Activated naive CD8-positive, alpha-beta T cell treated with anti-CD3 and anti-CD28 coated beads for 36 hours (primary cell): ENCODE results near the gene TRIM10. TPM values are rescaled to one million over a fixed set of nuclear protein-coding genes. Genes with fewer than 3 reads are reported as not detected.
"Not testable (repeated sequence)": the region's sequence is repeated elsewhere in the genome, so short reads cannot be mapped to it uniquely, and the experiment has no call there.

Experiments used
- DNase-seq: peaks from one replicate; pipeline ENCODE4 v3.0.0; 2021
- H3K27ac Mint-ChIP-seq: one replicate; pipeline ENCODE4 v1.8.0; 2022; ENCODE audit warnings: mild to moderate bottlenecking, moderate library complexity, mixed read lengths
- H3K27me3 Mint-ChIP-seq: one replicate; pipeline ENCODE4 v1.8.0; 2022; ENCODE audit warnings: mild to moderate bottlenecking, mixed read lengths
- H3K36me3 Mint-ChIP-seq: one replicate; pipeline ENCODE4 v1.8.0; 2021; ENCODE audit warnings: mild to moderate bottlenecking, mixed read lengths
- H3K4me1 Mint-ChIP-seq: one replicate; pipeline ENCODE4 v1.8.0; 2021; ENCODE audit warnings: mixed read lengths
- H3K4me3 Mint-ChIP-seq: one replicate; pipeline ENCODE4 v1.8.0; 2022; ENCODE audit warnings: mild to moderate bottlenecking, moderate library complexity, mixed read lengths
- H3K9me3 Mint-ChIP-seq: one replicate; pipeline ENCODE4 v1.8.0; 2022; ENCODE audit warnings: mixed read lengths
- total RNA-seq, 2 experiments: library from RNA; stranded (reverse); gene quantifications; one replicate each; pipeline ENCODE4 v1.2.3, GENCODE V29; 2021

The TRIM10 gene
- total RNA-seq, 2 experiments from 2014 or later, result not detected

DNA sequence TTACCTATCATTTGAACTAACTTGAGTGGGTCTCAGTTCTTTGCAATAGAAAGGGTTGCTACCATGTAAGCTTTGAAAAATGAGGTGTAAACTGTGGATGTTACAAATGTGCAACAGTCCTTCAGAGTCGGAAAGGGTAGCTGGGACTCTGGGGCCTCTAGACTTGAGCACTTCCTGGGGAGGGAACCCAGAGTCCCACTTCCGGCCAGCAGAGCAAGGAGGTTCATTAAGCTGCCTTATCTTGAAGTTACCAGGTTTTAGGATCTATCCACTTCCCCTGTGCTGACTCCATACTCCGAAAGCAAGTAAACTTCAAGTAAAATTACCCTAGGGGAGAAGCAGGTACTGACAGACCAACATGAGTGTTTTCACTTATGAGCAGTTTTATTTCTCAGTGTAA, 9.4 kb downstream of the TRIM10 start:
- no peak for DNase-seq
- H3K36me3 Mint-ChIP-seq, result no peaks in the 10 kb centered on the region
- no peak overlapping the region for H3K27ac Mint-ChIP-seq
- no peaks in the 10 kb centered on the region for H3K4me1 Mint-ChIP-seq
- H3K9me3 Mint-ChIP-seq, result no peaks in the 10 kb centered on the region
- H3K27me3 Mint-ChIP-seq, result peaks cover 43% of the 10 kb centered on the region
- no peak overlapping the region for H3K4me3 Mint-ChIP-seq

DNA sequence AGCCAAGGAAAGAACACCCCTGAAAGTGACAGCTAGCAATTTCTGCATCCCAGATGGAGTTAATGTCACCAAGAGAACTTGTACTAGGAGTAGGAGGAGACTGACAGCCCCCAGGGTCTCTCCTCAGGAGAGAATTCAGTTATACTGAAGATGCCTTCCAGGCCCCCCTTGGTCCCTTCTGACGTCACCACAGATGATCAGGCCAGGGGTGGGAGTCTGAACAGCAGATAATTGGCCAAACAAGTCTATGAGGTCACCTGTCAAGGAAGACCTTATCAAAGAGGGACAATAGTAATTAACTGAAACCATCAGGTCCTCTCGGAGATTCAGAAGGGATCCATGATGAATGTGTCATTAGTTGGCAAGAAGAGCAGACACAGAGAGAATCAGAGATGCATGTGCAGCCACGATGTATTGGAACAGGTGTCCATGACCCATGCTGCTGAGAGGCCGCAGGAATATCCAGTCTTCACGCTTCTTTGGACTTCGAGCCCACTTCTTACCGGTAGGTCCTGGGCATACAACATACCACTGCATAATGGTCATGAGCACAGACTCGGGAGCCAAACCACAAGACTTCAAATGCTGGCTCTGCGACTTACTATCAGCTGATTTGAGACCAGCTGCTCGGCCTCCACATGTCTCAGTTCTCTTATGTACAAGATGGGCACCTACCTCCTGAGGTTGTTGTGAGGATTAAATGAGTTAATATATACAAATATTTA, 10.2 kb downstream of the TRIM10 start:
- Mint-ChIP-seq H3K27ac (no peak overlapping the region), H3K27me3 (peaks cover 38% of the 10 kb centered on the region), H3K4me3 (no peak overlapping the region), H3K4me1 (no peaks in the 10 kb centered on the region), H3K9me3 (no peaks in the 10 kb centered on the region), H3K36me3 (no peaks in the 10 kb centered on the region)
- no peak for DNase-seq

DNA sequence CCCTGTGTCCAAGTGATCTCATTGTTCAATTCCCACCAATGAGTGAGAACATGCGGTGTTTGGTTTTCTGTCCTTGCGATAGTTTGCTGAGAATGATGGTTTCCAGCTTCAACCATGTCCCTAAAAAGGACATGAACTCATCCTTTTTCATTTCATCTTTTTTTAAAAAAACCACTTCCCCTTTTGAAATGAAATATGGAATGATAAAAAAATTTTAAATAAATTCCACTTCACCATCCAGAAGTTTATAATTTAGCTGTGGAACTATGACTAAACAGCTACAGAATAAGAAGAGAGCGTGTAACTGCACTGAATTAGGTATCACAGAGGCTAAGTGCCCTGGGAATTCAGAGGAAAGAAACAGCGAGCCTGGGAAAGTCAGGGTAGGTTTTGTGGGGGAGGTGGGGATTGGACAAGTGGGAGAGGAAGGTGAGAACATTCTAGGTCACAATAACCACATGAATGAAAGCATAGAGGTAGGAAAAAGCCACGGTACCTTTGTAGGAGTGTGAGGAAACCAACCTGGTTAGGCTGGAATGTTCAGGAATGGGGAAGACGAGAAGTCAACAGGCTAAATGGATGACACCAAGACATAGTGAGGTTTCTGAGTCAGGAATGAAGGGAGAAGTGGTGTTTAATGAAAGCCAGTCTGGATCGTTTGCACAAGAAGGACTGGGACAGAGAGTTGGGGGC, 11.0 kb downstream of the TRIM10 start:
- no peaks in the 10 kb centered on the region for H3K4me1 Mint-ChIP-seq
- no peak for DNase-seq
- H3K36me3 Mint-ChIP-seq, result no peaks in the 10 kb centered on the region
- no peak overlapping the region for H3K4me3 Mint-ChIP-seq
- H3K27me3 Mint-ChIP-seq, result peaks cover 37% of the 10 kb centered on the region
- H3K27ac Mint-ChIP-seq, result no peak overlapping the region
- H3K9me3 Mint-ChIP-seq, result no peaks in the 10 kb centered on the region

DNA sequence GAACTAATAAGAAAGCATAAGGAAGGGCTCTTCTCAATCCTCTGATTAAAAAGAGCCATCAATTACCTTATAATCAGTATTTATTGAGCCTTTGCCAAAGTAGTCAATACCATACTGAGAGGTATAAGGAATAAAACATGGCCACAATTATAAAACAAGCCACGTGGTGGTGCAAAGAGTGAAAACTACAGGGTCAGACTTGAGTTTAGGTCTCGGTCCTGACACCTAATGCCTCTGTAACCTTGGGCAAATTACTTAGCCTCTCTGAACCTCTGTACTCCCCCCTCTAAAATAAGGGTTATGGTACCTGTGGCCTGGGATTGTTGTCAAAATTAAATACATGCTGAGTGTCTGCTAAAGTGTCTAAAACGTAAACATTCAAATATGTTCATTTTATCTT, 11.8 kb downstream of the TRIM10 start:
- Mint-ChIP-seq H3K27me3 (peaks cover 39% of the 10 kb centered on the region), H3K4me1 (no peaks in the 10 kb centered on the region), H3K9me3 (no peaks in the 10 kb centered on the region), H3K4me3 (no peak overlapping the region), H3K36me3 (no peaks in the 10 kb centered on the region), H3K27ac (no peak overlapping the region)
- no peak for DNase-seq

DNA sequence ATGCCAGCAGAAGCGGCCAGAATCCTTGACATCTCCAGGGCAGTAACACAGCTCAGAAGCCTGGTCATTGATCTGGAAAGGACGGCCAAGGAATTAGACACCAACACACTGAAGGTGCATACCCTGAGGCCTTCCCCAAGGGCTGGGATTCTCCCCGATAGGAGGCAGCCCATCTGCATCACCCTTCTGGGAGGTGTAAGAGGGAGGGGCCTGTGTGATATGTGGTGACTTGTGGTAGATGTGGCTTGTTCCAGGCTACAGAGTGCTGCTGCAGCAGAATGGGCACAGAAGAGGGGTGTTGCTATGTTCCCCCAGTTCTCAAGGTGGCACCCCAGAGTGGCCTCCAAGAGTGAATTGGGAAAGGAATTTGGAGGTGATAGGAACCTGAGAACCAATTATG, 13.9 kb downstream of the TRIM10 start:
- Mint-ChIP-seq H3K27ac (no peak overlapping the region), H3K4me1 (no peaks in the 10 kb centered on the region), H3K9me3 (no peaks in the 10 kb centered on the region), H3K36me3 (no peaks in the 10 kb centered on the region), H3K27me3 (peaks cover 51% of the 10 kb centered on the region), H3K4me3 (no peak overlapping the region)
- no peak for DNase-seq

DNA sequence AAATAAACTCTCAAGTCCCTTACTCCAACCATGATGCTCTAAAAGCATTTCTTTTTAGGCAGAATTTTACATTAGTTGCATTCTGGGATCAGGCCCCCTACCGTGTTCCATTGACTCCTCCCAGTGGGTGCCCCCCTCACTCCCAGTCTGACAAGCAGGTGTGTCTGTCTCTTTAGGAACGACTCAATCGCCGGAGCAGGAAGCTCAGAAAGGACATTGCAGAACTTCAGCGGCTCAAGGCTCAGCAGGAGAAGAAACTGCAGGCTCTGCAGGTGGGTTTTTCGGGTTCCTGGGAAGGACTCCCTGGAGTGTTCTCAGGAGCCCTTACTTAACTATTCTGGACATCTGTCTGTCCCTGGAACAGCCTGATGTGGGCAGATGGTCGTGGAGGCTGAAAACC, 15.2 kb downstream of the TRIM10 start:
- H3K27ac Mint-ChIP-seq, result no peak overlapping the region

DNA sequence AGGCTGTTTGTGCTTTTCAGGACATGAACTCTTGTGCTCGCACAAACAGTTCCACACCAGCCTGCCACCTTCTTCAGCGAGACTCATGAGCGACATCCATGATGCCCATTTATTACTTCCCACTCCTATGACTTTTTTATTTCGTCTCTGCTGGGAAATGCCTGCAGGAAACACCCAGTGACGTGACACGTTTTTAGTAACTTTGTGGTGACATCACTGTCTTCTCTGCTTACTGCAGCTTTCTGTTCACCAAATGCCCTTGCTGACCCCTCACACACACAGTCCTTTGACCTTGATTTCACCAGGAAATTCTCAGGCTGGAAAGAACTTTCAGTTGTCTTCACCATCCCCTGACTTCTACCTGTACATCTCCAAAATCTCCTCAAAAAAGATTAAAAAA, 16.2 kb downstream of the TRIM10 start:
- Mint-ChIP-seq H3K9me3 (no peaks in the 10 kb centered on the region), H3K36me3 (no peaks in the 10 kb centered on the region), H3K4me3 (no peak overlapping the region), H3K27ac (no peak overlapping the region), H3K4me1 (no peaks in the 10 kb centered on the region), H3K27me3 (peaks cover 60% of the 10 kb centered on the region)
- DNase-seq, result no peak

More for the DNA sequence above, 15.2 kb downstream of the TRIM10 start:
- Mint-ChIP-seq H3K27me3 (peaks cover 59% of the 10 kb centered on the region), H3K9me3 (no peaks in the 10 kb centered on the region), H3K36me3 (no peaks in the 10 kb centered on the region), H3K4me3 (no peak overlapping the region), H3K4me1 (no peaks in the 10 kb centered on the region)
- DNase-seq, result no peak

DNA sequence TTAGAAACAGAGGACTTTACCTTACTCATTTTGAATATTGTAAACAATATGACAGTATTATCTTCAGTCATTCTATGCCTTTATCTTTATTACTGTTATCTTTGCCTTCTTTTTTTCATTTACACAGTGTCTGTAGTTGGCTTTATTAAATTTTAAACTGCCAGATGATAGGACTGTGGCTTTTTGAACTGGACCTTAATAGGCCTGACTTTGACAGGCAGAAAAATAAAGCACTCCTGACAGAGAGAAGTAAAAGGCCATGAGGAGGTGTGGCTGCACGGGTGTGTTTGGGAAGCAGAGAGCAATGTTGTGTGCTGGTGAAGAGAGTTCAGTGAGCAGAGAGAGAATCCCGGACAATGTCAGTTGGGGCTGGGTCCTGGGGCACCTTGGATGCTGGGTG, 17.2 kb downstream of the TRIM10 start:
- no peak overlapping the region for H3K4me3 Mint-ChIP-seq
- H3K36me3 Mint-ChIP-seq, result no peaks in the 10 kb centered on the region
- no peaks in the 10 kb centered on the region for H3K4me1 Mint-ChIP-seq
- no peak overlapping the region for H3K27ac Mint-ChIP-seq
- no peaks in the 10 kb centered on the region for H3K9me3 Mint-ChIP-seq
- peaks cover 64% of the 10 kb centered on the region for H3K27me3 Mint-ChIP-seq
- DNase-seq, result no peak

DNA sequence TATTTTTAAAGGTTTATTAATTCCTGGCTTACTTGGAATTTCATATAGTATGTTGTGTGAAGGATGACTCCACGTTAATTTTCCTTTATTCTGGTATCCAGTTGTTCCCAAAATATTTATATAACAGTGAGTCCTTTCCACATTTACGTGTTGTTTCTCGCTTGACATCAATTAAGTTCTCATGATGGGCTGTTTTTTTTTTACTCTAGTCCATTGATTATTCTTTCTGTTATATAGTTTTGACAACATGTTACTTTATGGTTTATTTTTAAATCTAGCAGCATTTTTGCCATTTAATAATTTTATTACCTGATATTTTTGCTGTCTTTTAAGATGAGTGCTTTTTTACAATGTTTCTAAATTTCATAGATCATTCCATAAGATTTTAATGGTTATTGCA, 18.3 kb downstream of the TRIM10 start:
- DNase-seq, result no peak
- Mint-ChIP-seq H3K36me3 (no peaks in the 10 kb centered on the region), H3K4me1 (no peaks in the 10 kb centered on the region), H3K9me3 (no peaks in the 10 kb centered on the region), H3K4me3 (no peak overlapping the region), H3K27me3 (peaks cover 60% of the 10 kb centered on the region), H3K27ac (no peak overlapping the region)

DNA sequence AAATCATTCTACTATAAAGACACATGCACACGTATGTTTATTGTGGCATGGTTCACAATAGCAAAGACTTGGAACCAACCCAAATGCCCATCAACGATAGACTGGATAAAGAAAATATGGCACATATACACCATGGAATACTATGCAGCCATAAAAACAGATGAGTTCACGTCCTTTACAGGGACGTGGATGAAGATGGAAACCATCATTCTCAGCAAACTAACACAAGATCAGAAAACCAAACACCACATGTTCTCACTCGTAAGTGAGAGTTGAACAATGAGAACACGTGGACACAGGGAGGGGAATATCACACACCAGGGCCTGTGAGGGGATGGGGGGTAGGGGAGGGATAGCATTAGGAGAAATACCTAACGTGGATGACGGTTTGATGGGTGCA, 20.8 kb downstream of the TRIM10 start:
- not testable (repeated sequence) for H3K4me3 Mint-ChIP-seq, DNase-seq, H3K9me3 Mint-ChIP-seq, H3K36me3 Mint-ChIP-seq, H3K4me1 Mint-ChIP-seq, H3K27ac Mint-ChIP-seq
- peaks cover 54% of the 10 kb centered on the region for H3K27me3 Mint-ChIP-seq

DNA sequence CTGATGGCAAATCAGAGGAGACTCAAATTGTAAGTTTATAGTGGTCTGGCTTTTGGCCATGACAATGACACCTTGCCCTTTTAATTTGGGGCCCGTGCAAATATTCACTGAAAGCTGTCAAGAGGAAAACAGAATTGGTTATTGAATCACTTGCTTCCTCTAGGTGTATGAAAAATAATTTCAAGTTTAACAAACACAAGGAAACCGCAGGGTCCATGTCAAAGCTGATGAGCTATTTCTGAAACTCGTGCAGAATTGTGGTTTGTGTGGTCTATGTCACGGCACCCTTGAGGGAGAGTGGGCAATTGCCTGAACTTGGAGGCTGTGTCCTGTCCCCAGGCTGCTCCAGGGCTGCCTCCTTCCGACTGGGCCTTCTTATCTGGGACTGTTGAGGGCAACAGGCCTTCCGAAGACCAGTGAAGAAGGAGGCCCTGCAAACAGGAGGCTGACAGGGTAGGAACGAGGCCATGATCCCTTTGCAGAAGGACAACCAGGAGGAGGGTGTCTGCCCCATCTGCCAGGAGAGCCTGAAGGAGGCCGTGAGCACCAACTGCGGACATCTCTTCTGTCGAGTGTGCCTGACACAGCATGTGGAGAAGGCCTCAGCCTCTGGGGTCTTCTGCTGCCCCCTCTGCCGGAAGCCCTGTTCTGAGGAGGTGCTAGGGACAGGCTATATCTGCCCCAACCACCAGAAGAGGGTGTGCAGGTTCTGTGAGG, 24.3 kb downstream of the TRIM10 start:
- H3K27ac Mint-ChIP-seq, result no peak overlapping the region
- H3K27me3 Mint-ChIP-seq, result peaks cover 44% of the 10 kb centered on the region
- peaks cover 8% of the 10 kb centered on the region for H3K4me1 Mint-ChIP-seq
- H3K36me3 Mint-ChIP-seq, result no peaks in the 10 kb centered on the region
- peak; percentile 3 for DNase-seq
- no peak overlapping the region for H3K4me3 Mint-ChIP-seq
- no peaks in the 10 kb centered on the region for H3K9me3 Mint-ChIP-seq

DNA sequence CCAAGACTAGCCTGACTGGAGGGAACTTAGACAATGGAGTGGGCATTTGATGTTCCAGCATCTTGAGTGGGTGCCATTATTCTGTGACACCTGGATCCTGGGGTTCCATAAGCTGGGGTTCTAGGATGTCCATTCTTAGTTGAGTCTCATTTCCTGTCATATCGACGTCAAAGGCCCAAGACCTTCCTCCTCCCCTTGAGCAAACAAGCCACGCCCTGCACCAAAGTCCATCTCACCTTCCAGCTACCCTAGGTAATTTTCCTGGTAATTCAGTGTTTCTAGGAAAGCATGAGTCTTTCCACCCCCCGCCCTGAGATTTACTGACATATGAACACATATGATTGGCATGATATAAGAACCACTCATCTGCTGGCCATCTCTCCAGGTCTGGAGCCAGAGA, 25.3 kb downstream of the TRIM10 start, which contains the start of gene TRIM40:
TRIM40 (plus strand) TSS at position 384 of the 400 bp plus-strand sequence. CDS start 897 bp downstream, outside the sequence.
- DNase-seq, result no peak
- H3K4me1 Mint-ChIP-seq, result peaks cover 10% of the 10 kb centered on the region
- H3K27me3 Mint-ChIP-seq, result peaks cover 44% of the 10 kb centered on the region
- no peak within 1 kb of the TSS for H3K27ac Mint-ChIP-seq
- no peaks in the 10 kb centered on the region for H3K36me3 Mint-ChIP-seq
- H3K9me3 Mint-ChIP-seq, result no peaks in the 10 kb centered on the region
- H3K4me3 Mint-ChIP-seq, result no peak within 1 kb of the TSS

DNA sequence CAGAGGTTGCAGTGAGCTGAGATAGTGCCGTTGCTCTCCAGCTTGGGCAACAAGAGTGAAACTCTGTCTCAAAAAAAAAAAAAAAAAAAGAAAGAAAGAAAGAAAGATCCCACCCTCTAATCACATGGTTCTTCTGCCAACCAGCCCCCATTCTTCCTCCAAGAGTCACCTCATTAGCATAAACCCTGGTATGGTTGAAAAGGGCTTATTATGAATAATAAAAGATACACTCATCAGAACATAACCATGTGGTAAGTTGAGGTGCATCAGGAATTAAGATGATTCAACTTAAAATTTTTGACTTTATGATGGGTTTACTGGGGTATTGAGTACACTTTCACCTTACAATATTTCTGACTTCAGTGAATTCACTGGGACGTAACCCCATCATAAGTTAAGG, 25.9 kb downstream of the TRIM10 start:
- Mint-ChIP-seq H3K36me3 (no peaks in the 10 kb centered on the region), H3K9me3 (no peaks in the 10 kb centered on the region), H3K27ac (no peak overlapping the region), H3K27me3 (peaks cover 44% of the 10 kb centered on the region), H3K4me1 (peaks cover 13% of the 10 kb centered on the region), H3K4me3 (no peak overlapping the region)
- no peak for DNase-seq

DNA sequence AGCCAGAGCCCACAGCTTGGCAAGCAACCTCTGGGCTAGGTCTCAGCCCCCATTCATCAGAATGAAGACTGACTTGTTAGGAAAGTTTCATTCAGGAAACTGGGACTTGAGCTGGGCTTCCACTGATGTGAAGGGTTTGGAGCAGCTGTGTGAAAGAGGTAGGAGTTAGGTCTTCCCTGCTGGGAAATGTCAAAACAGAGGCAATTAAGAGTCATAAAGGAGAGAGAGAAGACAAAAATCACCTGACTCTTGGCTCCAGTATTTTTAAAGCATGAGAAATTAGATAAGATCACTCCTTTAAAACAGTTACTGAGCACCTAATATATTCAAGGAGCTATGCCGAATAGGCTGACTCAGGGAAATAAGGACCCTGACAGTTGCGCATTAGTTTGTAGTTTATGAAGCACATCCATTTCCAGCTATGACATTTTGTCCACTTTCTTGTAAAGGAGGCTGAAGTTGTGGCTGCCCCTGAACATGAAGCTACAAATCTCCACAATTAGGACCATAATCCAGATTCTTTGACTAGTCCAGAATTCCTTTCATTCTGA, 29.0 kb downstream of the TRIM10 start:
- Mint-ChIP-seq H3K4me3 (no peak overlapping the region), H3K9me3 (no peaks in the 10 kb centered on the region), H3K36me3 (no peaks in the 10 kb centered on the region), H3K27me3 (peaks cover 64% of the 10 kb centered on the region), H3K27ac (no peak overlapping the region), H3K4me1 (peaks cover 19% of the 10 kb centered on the region)
- DNase-seq, result no peak
